GM12878 (cell line): Measurements from ENCODE around the gene NOTCH3. TPM values are rescaled to one million over a fixed set of nuclear protein-coding genes. Genes with fewer than 3 reads are reported as not detected.

Experiments
- ATAC-seq: fragments of 200-7000 bp; cut with Tn5 transposase; 3 replicates; pipeline ENCODE4 v1.9.1; 2020; ENCODE audit warnings: mild to moderate bottlenecking, moderate library complexity
- BruUV-seq: library from RNA; stranded (reverse); fragments of 400-500 nt; replicated peaks from 2 replicates; lab custom pipeline; 2021; lab: Mats Ljungman, UMichigan
- CTCF ChIA-PET: fragments of 300-600 bp; sonication (Branson Sonifier 250); formaldehyde crosslinking; extraction: SDS; loops from one replicate; lab custom pipeline; 2021; ENCODE audit warnings: inconsistent platforms; lab: Yijun Ruan, JAX
- POLR2A ChIA-PET: fragments of 350-600 bp; formaldehyde crosslinking; extraction: SDS; loops from one replicate; lab custom pipeline; 2021; ENCODE audit warnings: inconsistent platforms; lab: Charles Lee
- RAD21 ChIA-PET: fragments of 300-600 bp; sonication (Branson Sonifier 250); formaldehyde crosslinking; loops from one replicate; lab custom pipeline; 2023; ENCODE audit warnings: antibody characterized with exemption; ENCODE audit not compliant: unreplicated experiment; lab: Charles Lee
- SMC1A ChIA-PET: fragments of 300-600 bp; sonication (Branson Sonifier 250); formaldehyde crosslinking; loops from one replicate; lab custom pipeline; 2023; ENCODE audit not compliant: unreplicated experiment, uncharacterized antibody; lab: Charles Lee
- DNase-seq: peaks from one replicate; pipeline ENCODE4 v3.0.0-alpha.2; 2011; ENCODE audit warnings: low read depth, low spot score
- FAIRE-seq: peaks from 3 replicates; lab custom pipeline; 2011; peaks lifted over from hg19 to GRCh38; lab: Jason Lieb, UNC
- H2AFZ ChIP-seq: 2 replicates; pipeline ENCODE4 v1.6.0; 2011; ENCODE audit warnings: low read depth, low read length, control low read depth; ENCODE audit not compliant: control insufficient read depth
- H3K27ac ChIP-seq: 2 replicates; pipeline ENCODE4 v1.5.1; 2011; ENCODE audit warnings: control low read depth; ENCODE audit not compliant: control insufficient read depth, insufficient read depth
- H3K27me3 ChIP-seq, 2 experiments: replicated peaks in 1 of 2; 2 replicates each; pipeline versions ENCODE4 v1.6.0 to v1.6.1; 2011; ENCODE audit warnings: low read length in 1 of 2; ENCODE audit not compliant: control insufficient read depth in 2 of 2, insufficient read depth in 2 of 2
- H3K36me3 ChIP-seq, 2 experiments: 2 replicates each; pipeline ENCODE4 v1.5.1; 2011; ENCODE audit warnings: low read length in 1 of 2; ENCODE audit not compliant: control insufficient read depth in 2 of 2, insufficient read depth in 2 of 2
- H3K4me1 ChIP-seq: 2 replicates; pipeline ENCODE4 v1.6.1; 2011; ENCODE audit warnings: mild to moderate bottlenecking, low read length, moderate library complexity, mixed read lengths; ENCODE audit not compliant: control insufficient read depth, insufficient read depth
- H3K4me2 ChIP-seq: 2 replicates; pipeline ENCODE4 v1.6.0; 2011; ENCODE audit warnings: control low read depth; ENCODE audit not compliant: control insufficient read depth, insufficient read depth
- H3K4me3 ChIP-seq: fragments of 200-600 bp; sonication (generic); 2 replicates; pipeline ENCODE4 v1.5.1; 2016
- H3K79me2 ChIP-seq: 2 replicates; pipeline ENCODE4 v1.6.0; 2011; ENCODE audit warnings: low read length; ENCODE audit not compliant: control insufficient read depth, insufficient read depth
- H3K9ac ChIP-seq: 2 replicates; pipeline ENCODE4 v1.8.0; 2011; ENCODE audit warnings: low read length, control low read depth, mixed read lengths; ENCODE audit not compliant: control insufficient read depth, insufficient read depth
- H3K9me3 ChIP-seq: replicated peaks from 3 replicates; pipeline ENCODE4 v1.5.1; 2011; ENCODE audit warnings: mild to moderate bottlenecking, low read length; ENCODE audit not compliant: control insufficient read depth, insufficient read depth
- H4K20me1 ChIP-seq: 2 replicates; pipeline ENCODE4 v1.6.0; 2011; ENCODE audit not compliant: control insufficient read depth, insufficient read depth
- BCLAF1 ChIP-seq: fragments of 450-650 bp; IDR thresholded peaks from 2 replicates; pipeline ENCODE4 v1.6.1; 2017; ENCODE audit warnings: antibody characterized with exemption, mild to moderate bottlenecking, moderate library complexity
- EGR1 ChIP-seq, 2 experiments: IDR thresholded peaks; 1 replicate in 1 of 2; 2 replicates in 1 of 2; pipeline ENCODE4 v1.6.1; 2011 to 2012; ENCODE audit warnings: low read depth in 2 of 2, low read length in 2 of 2, borderline replicate concordance in 1 of 2, mild to moderate bottlenecking in 1 of 2, moderate library complexity in 1 of 2
- GATAD2B ChIP-seq: fragments of 450-650 bp; conservative IDR thresholded peaks from 2 replicates; pipeline ENCODE4 v1.6.1; 2017; ENCODE audit warnings: low read depth, mild to moderate bottlenecking, moderate library complexity
- HCFC1 ChIP-seq: fragments of 150-350 bp; IDR thresholded peaks from 2 replicates; pipeline ENCODE4 v1.6.1; 2014; ENCODE audit warnings: low read length
- HDAC2 ChIP-seq: fragments of 200-600 bp; sonication (generic); IDR thresholded peaks from 2 replicates; pipeline ENCODE4 v1.6.1; 2017
- IRF4 ChIP-seq: IDR thresholded peaks from 2 replicates; pipeline ENCODE4 v1.6.1; 2011; ENCODE audit warnings: low read depth, low read length
- NFYB ChIP-seq: IDR thresholded peaks from 2 replicates; pipeline ENCODE4 v1.6.1; 2011; ENCODE audit warnings: low read depth, mild to moderate bottlenecking, low read length, improper control_type of control experiment, moderate library complexity; ENCODE audit not compliant: insufficient read depth
- RCOR1 ChIP-seq: conservative IDR thresholded peaks from 2 replicates; pipeline ENCODE4 v1.6.1; 2012; ENCODE audit warnings: low read depth, low read length, improper control_type of control experiment
- SMAD5 ChIP-seq: IDR thresholded peaks from 2 replicates; pipeline ENCODE4 v1.6.1; 2016; ENCODE audit warnings: antibody characterized with exemption, low read depth
- SMARCA5 ChIP-seq: fragments of 450-650 bp; IDR thresholded peaks from 2 replicates; pipeline ENCODE4 v1.6.1; 2017; ENCODE audit warnings: mild to moderate bottlenecking
- SMC3 ChIP-seq: IDR thresholded peaks from 2 replicates; pipeline ENCODE4 v1.6.1; 2011; ENCODE audit warnings: low read length, improper control_type of control experiment, borderline replicate concordance
- TAF1 ChIP-seq: IDR thresholded peaks from 2 replicates; pipeline ENCODE4 v1.6.1; 2011; ENCODE audit warnings: mild to moderate bottlenecking, low read depth, low read length, borderline replicate concordance
- TCF3 ChIP-seq: IDR thresholded peaks from 2 replicates; pipeline ENCODE4 v1.6.1; 2012; ENCODE audit warnings: low read depth, mild to moderate bottlenecking, low read length, borderline replicate concordance; ENCODE audit not compliant: insufficient read depth
- WGBS: methylation state at CpG from one replicate; pipeline ENCODE4 v1.1.6; 2016; ENCODE audit warnings: low lambda C conversion rate; ENCODE audit not compliant: insufficient replicate concordance, insufficient coverage; ENCODE audit errors: missing lambda C conversion rate; 5-methylcytosine and 5-hydroxymethylcytosine counted together
- in situ Hi-C: fragments of 300-500 bp; cut with MboI; formaldehyde crosslinking; loops from 9 replicates; pipeline ENCODE4 v1.14.3; 2018; ENCODE audit warnings: mixed read lengths
- intact Hi-C: fragments of 100-400 bp; cut with micrococcal nuclease; formaldehyde crosslinking; loops from one replicate; pipeline ENCODE4 v1.14.2; 2022; ENCODE audit not compliant: unreplicated experiment
- polyA plus RNA-seq, 11 experiments: library from polyadenylated mRNA; depleted of rRNA in 4 of 11; unstranded in 6 of 11; stranded (reverse) in 5 of 11; fragments of >200 nt; fragmentation: Nextera tagmentation in 4 of 11; fragmentation: Illumina TruSeq in 1 of 11; extraction: Ambion mirVana in 4 of 11; extraction: Trizol in 1 of 11; gene quantifications; 1 replicate in 1 of 11; 2 replicates in 10 of 11; pipeline versions ENCODE4 v1.2.1 to v1.2.3, GENCODE V29; 2011 to 2016; ENCODE audit warnings: inconsistent platforms in 2 of 11, missing spikeins in 2 of 11, low read depth in 1 of 11
- total RNA-seq, 4 experiments: library from RNA; depleted of rRNA in 3 of 4; stranded (reverse); fragments of >200 nt in 3 of 4; fragmentation: Illumina TruSeq in 1 of 4; extraction: Trizol in 1 of 4; gene quantifications; 2 replicates each; pipeline versions ENCODE4 v1.2.1 to v1.2.3, GENCODE V29; 2013 to 2021
- TF ChIP-seq, protein P1 (sequence below): fragments of 450-650 bp; IDR thresholded peaks from 2 replicates; pipeline ENCODE4 v1.6.1; 2017; ENCODE audit warnings: low read depth, mild to moderate bottlenecking, moderate library complexity
- TF ChIP-seq, protein P2 (sequence below): fragments of 450-650 bp; IDR thresholded peaks from 2 replicates; pipeline ENCODE4 v1.6.1; 2016; ENCODE audit warnings: mild to moderate bottlenecking

NOTCH3 gene
- total and polyA plus RNA-seq, 10 of the 15 experiments (the other 5 are each of a cell fraction or from before 2014, with no cell fraction given) = 0.01 to 0.42 (median 0.10) TPM; not detected in 5

- TF ChIP-seq BCLAF1 (no peak), HDAC2 (no peak), NFYB (no peak), EGR1 (IDR thresholded peaks at IDR 0.05; ENCODE audit: borderline replicate concordance in 1 of 2, low read depth in 2 of 2, low read length in 2 of 2) (peak in 1 of 2 experiments; percentile 27; a peak in 1 of 3 replicates), SMAD5 (no peak), IRF4 (no peak), TCF3 (no peak)
These were observed 76.1 kb downstream of the NOTCH3 start (continued) for GRCh38 chr19:15124572-15125231.

- CTCF ChIA-PET = interaction anchor here (0.8 to 2.9 kb wide), 4 partner anchors 23 to 136 kb away, joined by 3 to 21 read pairs (median 5); no protein-coding TSS in a partner anchor
- TF ChIP-seq HCFC1 = no peak
- TF ChIP-seq SMARCA5 = no peak
- no peak for TF ChIP-seq RCOR1
- TF ChIP-seq, protein P1, sequence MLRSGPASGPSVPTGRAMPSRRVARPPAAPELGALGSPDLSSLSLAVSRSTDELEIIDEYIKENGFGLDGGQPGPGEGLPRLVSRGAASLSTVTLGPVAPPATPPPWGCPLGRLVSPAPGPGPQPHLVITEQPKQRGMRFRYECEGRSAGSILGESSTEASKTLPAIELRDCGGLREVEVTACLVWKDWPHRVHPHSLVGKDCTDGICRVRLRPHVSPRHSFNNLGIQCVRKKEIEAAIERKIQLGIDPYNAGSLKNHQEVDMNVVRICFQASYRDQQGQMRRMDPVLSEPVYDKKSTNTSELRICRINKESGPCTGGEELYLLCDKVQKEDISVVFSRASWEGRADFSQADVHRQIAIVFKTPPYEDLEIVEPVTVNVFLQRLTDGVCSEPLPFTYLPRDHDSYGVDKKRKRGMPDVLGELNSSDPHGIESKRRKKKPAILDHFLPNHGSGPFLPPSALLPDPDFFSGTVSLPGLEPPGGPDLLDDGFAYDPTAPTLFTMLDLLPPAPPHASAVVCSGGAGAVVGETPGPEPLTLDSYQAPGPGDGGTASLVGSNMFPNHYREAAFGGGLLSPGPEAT = no peak
- no peak for TF ChIP-seq SMC3
- TF ChIP-seq GATAD2B = no peak
- no peak for TF ChIP-seq HDAC2
- TF ChIP-seq, protein P2, sequence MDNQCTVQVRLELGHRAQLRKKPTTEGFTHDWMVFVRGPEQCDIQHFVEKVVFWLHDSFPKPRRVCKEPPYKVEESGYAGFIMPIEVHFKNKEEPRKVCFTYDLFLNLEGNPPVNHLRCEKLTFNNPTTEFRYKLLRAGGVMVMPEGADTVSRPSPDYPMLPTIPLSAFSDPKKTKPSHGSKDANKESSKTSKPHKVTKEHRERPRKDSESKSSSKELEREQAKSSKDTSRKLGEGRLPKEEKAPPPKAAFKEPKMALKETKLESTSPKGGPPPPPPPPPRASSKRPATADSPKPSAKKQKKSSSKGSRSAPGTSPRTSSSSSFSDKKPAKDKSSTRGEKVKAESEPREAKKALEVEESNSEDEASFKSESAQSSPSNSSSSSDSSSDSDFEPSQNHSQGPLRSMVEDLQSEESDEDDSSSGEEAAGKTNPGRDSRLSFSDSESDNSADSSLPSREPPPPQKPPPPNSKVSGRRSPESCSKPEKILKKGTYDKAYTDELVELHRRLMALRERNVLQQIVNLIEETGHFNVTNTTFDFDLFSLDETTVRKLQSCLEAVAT = no peak
- no peak for TF ChIP-seq TAF1
- Histone ChIP-seq H4K20me1 (no peaks in the 10 kb centered on the region), H3K4me3 (peak overlapping the region; percentile 82; the same call in 1 of the 2 replicates), H3K4me1 (peaks cover 6% of the 10 kb centered on the region), H3K9ac (peak overlapping the region; percentile 69), H3K79me2 (peaks cover 7% of the 10 kb centered on the region), H3K9me3 (no peaks in the 10 kb centered on the region), H3K36me3 (peaks cover 5% of the 10 kb centered on the region in 2 experiments; a peak in 3 of 4 replicates), H3K4me2 (peak overlapping the region; percentile 79), H3K27me3 (no peaks in the 10 kb centered on the region), H3K27ac (no peak overlapping the region), H2AFZ (no peak overlapping the region)
- intact Hi-C loops (no loop called here), in situ Hi-C loops (no loop called here)
- SMC1A ChIA-PET = no interaction called here
- DNase-seq = no peak
- no TSS peak for BruUV-seq
- ATAC-seq = no peak
- no peak for FAIRE-seq
- 78% methylated on average over 5 of the region's 5 CpGs for WGBS
- RAD21 ChIA-PET = no interaction called here
- POLR2A ChIA-PET = interaction anchor here (1.5 kb wide), 1 partner anchor 256 kb away, joined by 3 read pairs; the partner anchor contains the start of gene AKAP8
These were observed 76.9 kb downstream of the NOTCH3 start for GRCh38 chr19:15123900-15124299.
